Measurements from ENCODE around the gene EPM2AIP1. TPM values are rescaled to one million over a fixed set of nuclear protein-coding genes. Genes with fewer than 3 reads are reported as not detected.

The EPM2AIP1 gene
- total and polyA plus RNA-seq, 9 of the 15 experiments (the other 6 are each of a cell fraction or from before 2014, with no cell fraction given): 6.7 to 44.8 (median 25.2) TPM

- no peak for TF ChIP-seq ZHX1 (conservative IDR thresholded peaks at IDR 0.05; ENCODE audit: low read length)
- TF ChIP-seq NFYB (IDR thresholded peaks at IDR 0.05; ENCODE audit: extremely low read depth, insufficient read length): no peak
- no peak for TF ChIP-seq ETS2 (tag; IDR thresholded peaks at IDR 0.05; ENCODE audit: borderline replicate concordance, poor library complexity, severe bottlenecking)
- TF ChIP-seq ZNF609 (CRISPR knock-in tag; IDR thresholded peaks at IDR 0.05; ENCODE audit: borderline replicate concordance): no peak
- 0 out of 2 replicates have a peak, but pooled peaks have one; percentile 28 for TF ChIP-seq MIER1 (IDR thresholded peaks at IDR 0.05; ENCODE audit: low read depth)
- TF ChIP-seq CBX5 (IDR thresholded peaks at IDR 0.05; ENCODE audit: borderline replicate concordance, low read depth): no peak
- TF ChIP-seq U2AF2 (optimal IDR thresholded peaks at IDR 0.05; ENCODE audit: low read depth, low read length): no peak
- TF ChIP-seq ZNF23 (CRISPR knock-in tag; IDR thresholded peaks at IDR 0.05): no peak
- no peak for TF ChIP-seq CBFA2T2 (conservative IDR thresholded peaks at IDR 0.05)
- no peak for TF ChIP-seq MCM3 (IDR thresholded peaks at IDR 0.05)
- no peak for TF ChIP-seq THRAP3 (IDR thresholded peaks at IDR 0.05; ENCODE audit: borderline replicate concordance)
- peak; percentile 7 to 42; a peak in 1 of 4 replicates for TF ChIP-seq SIN3A (IDR thresholded peaks at IDR 0.05; ENCODE audit: borderline replicate concordance in 2 of 2, control insufficient read depth in 1 of 2, low read depth in 2 of 2, low read length in 2 of 2)
- no peak; the same call in 1 of the 2 replicates for TF ChIP-seq CREB5 (CRISPR knock-in tag; IDR thresholded peaks at IDR 0.05)
- TF ChIP-seq ZNF395 (CRISPR knock-in tag; IDR thresholded peaks at IDR 0.05): no peak
Observed at GRCh38 chr3:36991923-36992805, 767 bp downstream of the EPM2AIP1 start (continued).
